ENCODE results near the gene PCGF6.
"Not testable (repeated sequence)": the region's sequence is repeated elsewhere in the genome, so short reads cannot be mapped to it uniquely, and the experiment has no call there.

Gene PCGF6, protein sequence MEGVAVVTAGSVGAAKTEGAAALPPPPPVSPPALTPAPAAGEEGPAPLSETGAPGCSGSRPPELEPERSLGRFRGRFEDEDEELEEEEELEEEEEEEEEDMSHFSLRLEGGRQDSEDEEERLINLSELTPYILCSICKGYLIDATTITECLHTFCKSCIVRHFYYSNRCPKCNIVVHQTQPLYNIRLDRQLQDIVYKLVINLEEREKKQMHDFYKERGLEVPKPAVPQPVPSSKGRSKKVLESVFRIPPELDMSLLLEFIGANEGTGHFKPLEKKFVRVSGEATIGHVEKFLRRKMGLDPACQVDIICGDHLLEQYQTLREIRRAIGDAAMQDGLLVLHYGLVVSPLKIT

DNA sequence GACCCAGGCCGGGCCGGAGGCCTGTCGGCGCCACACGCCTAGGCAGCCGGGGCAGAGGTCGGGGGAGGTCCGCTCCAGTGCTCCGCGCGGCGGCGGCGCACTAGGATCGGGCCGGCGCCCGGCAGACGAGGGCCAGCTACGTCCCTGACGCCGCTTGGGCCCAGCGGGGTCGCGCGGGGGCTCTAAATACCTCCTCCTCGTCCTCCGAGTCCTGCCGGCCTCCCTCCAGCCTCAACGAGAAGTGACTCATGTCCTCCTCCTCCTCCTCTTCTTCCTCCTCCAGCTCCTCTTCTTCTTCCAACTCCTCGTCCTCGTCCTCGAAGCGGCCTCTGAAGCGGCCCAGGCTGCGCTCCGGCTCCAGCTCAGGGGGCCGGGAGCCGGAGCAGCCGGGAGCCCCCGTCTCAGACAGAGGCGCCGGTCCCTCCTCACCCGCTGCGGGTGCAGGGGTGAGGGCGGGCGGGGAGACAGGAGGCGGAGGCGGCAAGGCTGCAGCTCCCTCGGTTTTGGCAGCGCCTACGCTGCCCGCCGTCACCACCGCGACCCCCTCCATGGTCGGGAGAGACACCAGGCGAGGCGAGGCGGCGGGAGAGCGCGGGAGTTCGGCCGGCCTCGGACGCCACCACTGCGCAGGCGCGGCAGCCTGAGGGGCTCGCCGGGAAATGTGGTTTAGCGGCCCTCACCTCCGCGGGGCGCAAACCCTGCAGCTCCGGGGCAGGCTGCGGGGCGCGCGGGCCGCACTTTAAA, at the start of gene PCGF6:
PCGF6 (minus strand) TSS at position 624 of the 744 bp plus-strand sequence; CDS start at position 550, 74 bp downstream.
- peak; percentile 44 for DNase-seq (ENCODE audit: low read depth)

DNA sequence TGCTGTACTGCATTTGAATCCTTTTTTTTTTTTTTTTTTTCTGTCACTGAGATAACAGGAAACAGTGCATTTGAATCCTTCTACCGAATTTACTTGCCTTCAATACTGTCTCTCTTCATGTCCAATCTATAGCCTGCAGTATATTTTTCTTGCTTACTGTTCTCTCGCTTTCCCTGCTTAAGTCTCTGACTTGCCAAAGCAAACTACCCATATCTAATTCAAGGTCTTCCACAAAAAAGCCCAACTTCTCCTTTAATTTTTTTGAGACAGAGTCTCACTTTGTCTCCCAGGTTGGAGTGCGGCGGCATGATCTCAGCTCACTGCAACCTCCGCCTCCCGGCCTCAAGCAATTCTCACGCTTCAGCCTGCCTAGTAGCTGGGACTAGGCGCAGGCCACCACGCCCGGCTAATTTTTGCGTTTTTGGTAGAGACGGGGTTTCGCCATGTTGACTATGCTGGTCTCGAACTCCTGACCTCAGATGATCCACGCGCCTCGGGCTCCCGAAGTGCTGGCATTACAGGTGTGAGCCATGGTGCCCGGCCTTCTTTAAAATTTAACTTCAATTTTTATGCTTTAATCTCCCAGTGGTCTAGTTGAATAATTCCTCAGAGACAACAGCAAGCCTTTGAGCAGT, 46.4 kb upstream of the PCGF6 start:
- DNase-seq (ENCODE audit: low read depth) = no peak

DNA sequence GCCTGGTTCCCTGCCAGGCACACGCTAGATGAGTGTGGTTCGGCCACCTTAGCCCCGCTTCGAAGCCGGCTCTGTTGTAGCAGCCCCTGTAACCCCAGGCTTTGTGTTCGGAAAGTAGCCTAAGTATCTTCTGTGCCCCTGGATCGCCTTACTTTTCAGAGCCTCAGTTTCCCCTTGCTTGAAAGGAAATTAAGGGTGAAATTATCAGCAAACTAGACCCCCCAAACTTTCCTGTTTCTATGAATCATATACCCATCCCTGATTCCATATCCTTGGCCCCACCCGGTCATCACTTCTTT, 45.8 kb upstream of the PCGF6 start:
- DNase-seq (ENCODE audit: low read depth) = no peak

DNA sequence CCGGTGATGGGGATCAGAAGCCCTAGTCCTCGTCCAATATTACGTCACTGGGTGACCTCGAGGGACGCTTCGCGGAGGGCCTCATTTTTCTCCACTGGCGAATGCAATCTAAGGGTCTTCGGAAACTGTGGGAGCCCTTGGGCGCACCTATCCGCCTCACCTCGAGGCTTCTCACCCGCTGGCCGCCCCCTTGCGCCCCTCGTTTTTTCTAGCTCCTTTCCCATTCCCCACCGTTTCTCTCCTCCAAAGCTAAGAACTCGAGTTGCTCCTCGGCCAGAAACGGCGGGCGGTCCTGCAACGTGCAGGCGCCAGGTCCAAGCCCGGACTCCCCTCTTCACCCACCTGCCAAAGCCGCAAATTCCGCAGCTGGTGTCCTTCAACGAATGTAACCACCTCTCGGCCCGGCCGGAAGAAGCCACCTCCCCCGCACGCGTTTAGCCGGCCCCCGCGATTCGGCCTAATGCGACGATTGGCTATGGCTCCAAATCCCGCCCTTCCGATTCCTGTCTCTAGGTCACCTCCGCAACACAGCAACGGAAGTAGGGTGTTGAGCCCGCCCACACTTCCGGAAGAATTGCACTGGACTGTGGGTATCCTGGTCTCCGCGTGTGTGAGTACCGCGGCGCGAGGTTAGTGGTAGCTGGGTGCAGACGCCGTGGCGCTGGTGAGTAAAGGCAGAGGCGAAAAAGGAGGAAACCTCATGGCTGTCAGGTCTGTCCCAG, 45.3 kb upstream of the PCGF6 start, which contains the start of the genes ATP5MK and PDCD11:
ATP5MK (minus strand) TSS at position 409 of the 722 bp plus-strand sequence. CDS start 4,018 bp downstream, outside the sequence.
PDCD11 (plus strand) TSS at position 560 of the 722 bp plus-strand sequence. CDS start 1,801 bp downstream, outside the sequence.
- peak; percentile 97 for DNase-seq (ENCODE audit: low read depth)

DNA sequence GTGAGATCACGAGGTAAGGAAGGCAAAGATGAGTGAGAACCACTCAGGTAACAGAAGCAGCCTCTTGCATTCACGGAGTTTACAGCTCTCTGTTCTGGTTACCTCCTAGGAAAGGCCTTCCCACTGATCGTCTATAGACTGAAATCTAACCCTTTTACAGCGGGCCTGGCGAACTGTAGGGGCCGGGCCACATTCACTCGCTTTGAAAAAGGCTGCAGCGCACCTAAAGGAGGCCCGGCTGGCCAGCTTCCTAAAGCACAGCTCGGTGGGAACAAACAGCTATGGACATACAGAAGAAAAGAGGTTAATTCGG, 44.8 kb upstream of the PCGF6 start:
- no peak for DNase-seq (ENCODE audit: low read depth)

DNA sequence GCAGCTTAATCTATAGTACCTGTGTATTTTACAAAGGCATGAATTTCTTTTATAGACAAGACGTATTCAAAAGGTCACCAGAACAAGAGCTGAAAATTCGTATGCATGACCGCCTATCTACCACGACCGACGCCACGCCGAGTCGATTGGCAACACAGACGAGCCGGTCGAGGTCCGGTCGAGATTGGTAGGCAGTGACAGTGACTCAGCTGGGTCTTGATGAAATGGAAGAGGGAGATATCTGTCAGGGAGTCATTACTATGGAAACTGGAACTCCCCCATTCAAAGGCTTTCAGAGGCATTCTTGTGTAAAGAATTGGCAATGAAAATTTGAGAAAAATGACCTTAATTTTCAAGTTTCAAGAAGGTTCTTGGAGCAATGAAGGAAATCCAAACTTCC, 43.2 kb upstream of the PCGF6 start:
- DNase-seq (ENCODE audit: low read depth) = no peak

DNA sequence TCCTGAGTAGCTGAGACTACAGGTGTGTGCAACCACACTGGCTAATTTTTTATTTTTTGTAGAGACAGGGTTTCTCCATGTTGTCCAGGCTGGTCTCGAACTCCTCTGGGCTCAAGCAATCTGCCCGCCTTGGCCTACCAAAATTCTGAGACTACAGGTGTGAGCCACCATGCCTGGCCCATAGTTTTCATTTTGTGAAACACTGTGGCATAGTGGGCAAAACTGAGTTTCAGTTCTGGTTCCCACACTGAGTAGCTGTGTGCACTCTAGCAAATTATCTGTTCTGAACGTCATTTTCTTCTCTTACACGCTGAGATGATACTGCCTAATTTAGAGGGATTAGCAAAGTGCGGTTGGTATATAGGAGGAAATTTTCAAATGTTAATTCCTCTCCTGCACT, 31.8 kb upstream of the PCGF6 start:
- DNase-seq (ENCODE audit: low read depth) = no peak

DNA sequence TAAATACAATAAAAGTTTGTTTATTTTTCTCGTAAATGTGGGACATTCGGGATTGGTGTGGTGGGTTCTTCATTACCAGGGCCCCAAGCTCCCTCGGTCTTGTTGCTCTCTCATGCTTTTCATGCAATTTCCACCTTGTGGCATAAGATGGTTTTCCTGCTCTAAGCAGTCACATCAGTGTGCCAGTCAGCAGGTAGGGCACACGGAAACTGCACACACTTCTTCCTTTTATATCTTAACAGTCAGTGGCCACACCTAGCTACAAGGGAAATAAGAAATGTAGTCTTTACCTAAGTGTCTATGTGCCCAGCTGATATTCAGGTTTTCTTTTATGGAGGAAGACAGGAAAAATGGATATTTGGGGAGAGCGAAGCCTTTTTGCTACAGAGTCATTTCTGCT, 23.3 kb upstream of the PCGF6 start:
- DNase-seq (ENCODE audit: low read depth) = no peak

DNA sequence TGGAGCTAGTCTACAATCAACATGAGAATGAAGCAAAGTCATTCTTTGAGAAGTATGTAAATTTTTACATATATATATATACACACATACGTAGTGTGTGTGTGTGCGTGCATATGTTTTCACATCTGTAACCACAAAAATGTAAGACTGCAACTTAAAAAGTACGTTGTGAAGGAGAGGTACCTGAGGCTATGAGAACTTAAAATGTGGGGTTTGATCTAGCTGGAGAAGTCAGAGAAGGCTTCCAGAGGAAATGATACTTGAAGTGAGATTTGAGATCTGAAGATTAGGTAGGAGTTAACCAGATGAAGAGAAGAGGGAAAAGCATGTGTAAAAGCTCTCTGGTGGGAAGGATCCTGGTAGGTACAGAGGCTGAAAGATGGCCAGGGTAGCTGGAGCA, 22.6 kb upstream of the PCGF6 start:
- no peak for DNase-seq (ENCODE audit: low read depth)

DNA sequence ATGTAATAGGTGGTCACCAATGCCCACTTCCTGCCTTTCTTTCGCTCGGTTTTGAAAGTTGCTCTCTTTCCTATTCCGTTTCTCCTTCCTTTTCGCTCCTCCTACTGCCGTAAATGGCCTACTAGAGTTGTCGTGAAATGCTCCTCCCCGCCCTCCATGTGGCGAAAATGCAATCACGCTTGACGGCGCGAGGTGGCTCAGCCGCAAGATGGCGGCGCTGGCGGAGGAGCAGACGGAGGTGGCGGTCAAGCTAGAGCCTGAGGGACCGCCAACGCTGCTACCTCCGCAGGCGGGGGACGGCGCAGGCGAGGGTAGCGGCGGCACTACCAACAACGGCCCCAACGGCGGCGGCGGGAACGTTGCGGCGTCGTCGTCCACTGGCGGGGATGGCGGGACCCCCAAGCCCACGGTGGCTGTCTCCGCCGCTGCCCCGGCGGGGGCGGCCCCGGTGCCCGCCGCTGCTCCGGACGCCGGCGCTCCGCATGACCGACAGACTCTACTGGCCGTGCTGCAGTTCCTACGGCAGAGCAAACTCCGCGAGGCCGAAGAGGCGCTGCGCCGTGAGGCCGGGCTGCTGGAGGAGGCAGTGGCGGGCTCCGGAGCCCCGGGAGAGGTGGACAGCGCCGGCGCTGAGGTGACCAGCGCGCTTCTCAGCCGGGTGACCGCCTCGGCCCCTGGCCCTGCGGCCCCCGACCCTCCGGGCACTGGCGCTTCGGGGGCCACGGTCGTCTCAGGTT, 17.0 kb upstream of the PCGF6 start, which contains the start of gene TAF5:
TAF5 (plus strand) TSS at position 195 of the 737 bp plus-strand sequence; CDS start at position 209, 14 bp downstream.
- DNase-seq (ENCODE audit: low read depth) = peak; percentile 93

DNA sequence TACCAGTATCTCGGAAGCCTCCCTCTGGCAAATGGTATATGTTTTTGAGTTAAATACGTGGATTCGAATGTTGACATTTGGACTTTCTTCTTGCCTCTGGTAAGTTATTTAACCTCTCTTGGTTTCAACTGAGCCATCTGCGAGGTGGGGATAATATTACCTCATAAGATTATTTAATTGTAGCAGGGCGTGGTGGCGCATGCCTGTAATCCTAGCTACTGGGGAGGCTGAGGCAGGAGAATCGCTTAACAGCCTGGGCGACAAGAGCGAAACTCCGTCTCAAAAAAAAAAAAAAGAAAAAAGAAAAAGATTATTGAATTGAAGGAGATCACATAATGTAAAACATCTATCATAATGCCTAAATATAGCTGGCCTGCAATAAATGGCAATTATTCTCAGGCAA, 16.4 kb upstream of the PCGF6 start:
- DNase-seq (ENCODE audit: low read depth) = no peak

DNA sequence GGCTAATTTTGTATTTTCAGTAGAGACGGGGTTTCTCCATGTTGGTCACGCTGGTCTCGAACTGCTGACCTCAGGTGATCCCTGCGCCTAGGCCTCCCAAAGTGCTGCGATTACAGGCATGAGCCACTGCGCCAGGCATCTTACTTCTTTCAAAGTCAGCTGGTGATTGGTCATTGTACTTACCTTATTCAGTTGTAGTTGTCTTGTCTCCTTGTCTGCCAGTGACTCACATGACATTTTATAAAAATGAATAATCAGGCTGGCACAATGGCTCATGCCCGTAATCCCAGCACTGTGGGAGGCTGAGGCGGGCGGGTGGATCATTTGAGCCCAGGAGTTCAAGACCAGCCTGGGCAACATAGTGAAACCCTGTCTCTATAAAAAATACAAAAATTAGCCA, 9.9 kb upstream of the PCGF6 start:
- not testable (repeated sequence) for DNase-seq (ENCODE audit: low read depth)

DNA sequence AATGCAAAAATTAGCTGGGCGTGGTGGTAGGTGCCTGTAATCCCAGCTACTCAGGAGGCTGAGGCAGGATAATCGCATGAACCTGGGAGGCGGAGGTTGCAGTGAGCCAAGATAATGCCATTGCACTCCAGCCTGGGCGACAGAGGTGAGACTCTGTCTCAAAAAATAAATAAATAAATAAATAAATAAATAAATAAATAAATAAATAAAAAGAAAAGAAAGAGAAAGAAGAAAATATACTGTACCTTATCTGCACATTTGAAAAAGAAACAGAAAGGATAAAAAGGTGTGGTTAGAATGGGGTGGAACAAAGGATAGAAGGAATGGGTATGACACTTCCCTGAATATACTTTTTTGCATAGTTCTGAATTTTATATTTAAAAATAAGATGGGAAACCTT, 8.6 kb upstream of the PCGF6 start:
- DNase-seq (ENCODE audit: low read depth) = not testable (repeated sequence)

DNA sequence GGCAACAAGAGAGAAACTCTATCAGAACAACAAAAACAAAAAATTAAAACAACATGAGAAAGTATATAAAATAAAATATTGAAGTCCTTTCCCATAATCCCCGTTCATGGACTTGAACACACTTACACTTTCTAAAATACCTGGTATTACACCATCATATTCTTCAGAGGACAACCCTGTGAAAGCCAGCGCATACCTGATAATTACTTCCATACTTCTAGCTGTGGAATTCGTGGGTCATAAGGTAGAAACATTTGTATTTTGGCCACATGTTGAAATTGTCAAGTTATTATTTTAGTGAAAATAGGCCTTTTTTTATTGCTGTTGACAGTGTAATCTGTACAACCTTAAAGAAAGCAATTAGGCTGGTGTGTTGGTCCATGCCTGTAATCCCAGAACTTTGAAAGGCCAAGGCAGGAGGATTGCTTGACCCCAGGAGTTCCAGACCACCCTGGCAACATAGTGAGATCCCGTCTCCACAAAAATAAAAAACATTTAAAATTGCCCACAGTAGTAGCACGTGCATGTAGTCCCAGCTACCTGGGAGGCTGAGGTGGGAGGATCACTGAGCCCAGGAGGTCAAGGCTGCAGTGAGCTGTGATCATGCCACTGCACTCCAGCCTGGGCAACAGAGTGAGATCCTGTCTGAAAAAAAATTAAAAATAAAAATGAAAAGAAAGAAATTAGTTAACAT, 5.1 kb upstream of the PCGF6 start:
- DNase-seq (ENCODE audit: low read depth) = no peak

DNA sequence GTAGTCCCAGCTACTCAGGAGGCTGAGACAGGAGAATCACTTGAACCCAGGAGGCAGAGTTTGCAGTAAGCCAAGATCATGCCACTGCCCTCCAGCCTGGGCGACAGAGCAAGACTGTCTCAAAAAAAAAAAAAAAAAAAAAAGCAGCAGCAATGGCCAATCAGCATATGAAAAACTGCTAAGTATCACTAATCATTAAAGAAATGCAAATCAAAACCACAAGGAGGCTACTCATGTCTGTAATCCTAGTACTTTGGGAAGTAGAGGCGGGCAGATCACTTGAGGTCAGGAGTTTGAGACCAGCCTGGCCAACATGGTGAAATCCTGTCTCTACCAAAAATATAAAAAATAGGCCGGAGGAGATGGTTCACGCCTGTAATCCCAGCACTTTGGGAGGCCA, 3.6 kb upstream of the PCGF6 start:
- not testable (repeated sequence) for DNase-seq (ENCODE audit: low read depth)

DNA sequence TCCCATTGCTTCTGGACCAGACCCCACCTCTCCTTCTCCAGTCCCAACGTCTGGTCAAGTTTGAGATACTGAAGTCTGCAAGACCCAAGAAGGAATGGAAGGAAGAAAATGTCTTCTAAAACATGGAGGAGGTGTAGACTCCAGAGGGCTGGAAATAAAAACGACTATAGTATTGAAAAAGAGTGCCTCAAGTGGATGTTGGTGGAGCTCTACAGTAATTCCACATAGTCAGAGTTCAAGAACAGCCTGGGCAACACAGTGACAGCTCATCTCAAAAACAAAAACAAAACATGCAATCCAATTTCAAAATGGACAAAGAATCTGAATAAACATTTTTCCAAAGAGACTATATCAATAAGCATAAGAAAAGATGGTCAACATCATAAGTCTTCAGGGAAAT, 2.3 kb upstream of the PCGF6 start:
- no peak for DNase-seq (ENCODE audit: low read depth)

DNA sequence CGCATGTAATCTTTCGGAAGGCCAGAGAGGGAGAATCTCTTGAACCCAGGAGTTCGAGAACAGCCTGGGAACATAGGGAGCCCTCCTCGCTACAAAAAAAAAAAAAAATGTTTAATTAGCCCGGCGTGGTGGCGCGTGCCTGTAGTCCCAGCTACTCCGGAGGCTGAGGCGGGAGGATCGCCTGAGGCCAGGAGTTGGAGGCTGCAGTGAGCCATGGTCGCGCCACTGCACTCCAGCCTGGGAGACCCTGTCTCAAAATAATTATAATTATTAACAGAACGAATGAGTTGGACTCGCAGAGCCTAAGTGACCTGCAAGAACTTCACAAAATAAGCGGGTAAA, 794 bp downstream of the PCGF6 start:
- no peak for DNase-seq (ENCODE audit: low read depth)

DNA sequence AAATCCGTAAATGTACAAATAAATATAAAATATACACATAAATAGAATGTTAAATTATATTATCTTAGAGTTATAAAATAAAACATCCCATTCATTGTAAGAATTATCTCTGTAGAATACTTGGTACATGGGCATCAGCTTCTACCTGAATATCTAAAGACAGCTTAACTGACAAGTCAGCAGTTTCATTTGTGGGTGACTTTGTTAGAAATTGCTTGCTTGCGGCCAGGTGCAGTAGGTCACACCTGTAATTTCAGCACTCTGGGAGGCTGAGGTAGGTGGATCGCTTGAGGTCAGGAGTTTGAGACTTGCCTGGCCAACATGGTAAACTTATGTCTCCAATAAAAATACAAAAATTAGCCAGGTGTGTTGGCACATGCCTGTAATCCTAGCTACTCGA, 14.6 kb downstream of the PCGF6 start:
- DNase-seq (ENCODE audit: low read depth) = no peak

DNA sequence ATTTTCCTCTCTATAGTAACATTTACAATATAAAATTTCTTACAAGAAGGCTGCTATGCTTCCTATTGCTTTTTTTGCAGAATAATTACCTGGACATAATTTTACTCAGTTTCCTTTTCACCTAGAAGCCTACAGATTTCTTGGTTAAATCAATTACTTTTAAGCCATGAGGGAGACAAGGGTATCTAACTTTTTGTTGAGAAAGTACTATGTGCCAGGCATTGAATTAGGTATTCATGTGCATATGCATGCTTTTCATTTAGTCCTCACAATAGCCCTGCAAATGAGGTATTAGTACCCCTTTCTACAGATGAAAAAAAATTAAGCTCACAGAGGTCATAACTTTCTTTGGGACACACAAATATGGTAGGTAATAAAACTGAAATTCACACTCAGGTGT, 16.4 kb downstream of the PCGF6 start:
- no peak for DNase-seq (ENCODE audit: low read depth)

DNA sequence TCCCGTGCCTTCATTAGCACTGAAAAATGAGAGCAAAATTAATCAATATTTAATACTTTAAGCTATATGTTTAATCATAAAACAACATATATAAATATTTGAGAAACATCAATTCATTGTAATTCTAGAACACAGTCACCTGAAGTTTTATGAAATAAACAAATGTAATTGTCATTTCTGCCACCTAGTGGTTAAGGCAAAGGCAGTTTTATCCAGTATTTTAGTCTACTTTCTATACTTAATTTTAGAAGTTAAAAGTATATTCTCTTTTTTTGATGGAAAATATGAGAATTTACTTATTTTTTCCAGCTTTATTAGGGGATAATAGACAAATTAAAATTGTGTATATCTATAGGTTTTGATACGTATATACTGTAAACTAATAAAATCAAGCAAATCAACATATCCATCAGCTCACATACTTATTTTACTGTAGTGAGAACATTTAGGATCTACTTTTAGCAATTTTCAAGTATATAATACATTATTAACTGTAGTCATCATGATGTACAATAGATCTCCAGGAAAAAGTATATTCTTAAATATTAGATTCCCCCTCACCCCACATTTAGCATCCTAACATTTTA, 16.9 kb downstream of the PCGF6 start:
- peak; percentile 6 for DNase-seq (ENCODE audit: low read depth)

DNA sequence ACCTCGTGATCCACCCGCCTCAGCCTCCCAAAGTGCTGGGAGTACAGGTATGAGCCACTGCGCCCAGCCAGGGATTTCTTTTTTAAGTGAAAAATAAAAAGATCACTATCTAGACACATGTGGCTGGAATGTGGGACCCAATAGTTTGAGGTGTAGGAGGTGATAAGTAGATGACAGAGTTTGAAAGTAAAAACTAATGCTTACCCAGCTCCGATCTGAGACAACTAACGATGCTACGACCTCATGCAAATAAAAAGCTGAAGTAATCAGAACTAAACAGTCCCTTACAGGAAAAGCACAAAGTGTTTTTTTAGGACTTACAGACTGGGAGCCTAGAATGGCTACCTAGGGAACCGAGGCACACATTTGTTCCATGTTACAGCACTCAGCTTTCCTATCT, 23.0 kb downstream of the PCGF6 start:
- DNase-seq (ENCODE audit: low read depth) = no peak
